DOHH2 (cell line): ENCODE results near the gene SMC1B.

Source experiments
- CTCF ChIP-seq: fragments of 200-600 bp; sonication (generic); IDR thresholded peaks from one replicate; pipeline ENCODE4 v1.5.1; 2014; ENCODE audit warnings: antibody characterized with exemption, mild to moderate bottlenecking, low read depth, low read length; ENCODE audit not compliant: poor library complexity, severe bottlenecking
- EZH2phosphoT487 ChIP-seq: fragments of 200-600 bp; sonication (generic); IDR thresholded peaks from 2 replicates; pipeline ENCODE4 v1.6.1; 2017; ENCODE audit warnings: borderline replicate concordance, mild to moderate bottlenecking, antibody characterized with exemption, low read length, moderate library complexity, mixed read lengths

- TF ChIP-seq CTCF (no peak), EZH2phosphoT487 (no peak)
Observed at GRCh38 chr22:45334068-45334467, 79.3 kb downstream of the SMC1B start.
